Activated T-helper 9 cell treated with anti-CD3 and anti-CD28 coated beads, Interleukin-2, amount 50 U/mL, for 16 hours (primary cell): ENCODE results near the gene MRPL38.

Experiments used
- DNase-seq: peaks from one replicate; pipeline ENCODE4 v3.0.0-alpha.2; 2020; ENCODE audit warnings: low read depth

Gene MRPL38

DNA sequence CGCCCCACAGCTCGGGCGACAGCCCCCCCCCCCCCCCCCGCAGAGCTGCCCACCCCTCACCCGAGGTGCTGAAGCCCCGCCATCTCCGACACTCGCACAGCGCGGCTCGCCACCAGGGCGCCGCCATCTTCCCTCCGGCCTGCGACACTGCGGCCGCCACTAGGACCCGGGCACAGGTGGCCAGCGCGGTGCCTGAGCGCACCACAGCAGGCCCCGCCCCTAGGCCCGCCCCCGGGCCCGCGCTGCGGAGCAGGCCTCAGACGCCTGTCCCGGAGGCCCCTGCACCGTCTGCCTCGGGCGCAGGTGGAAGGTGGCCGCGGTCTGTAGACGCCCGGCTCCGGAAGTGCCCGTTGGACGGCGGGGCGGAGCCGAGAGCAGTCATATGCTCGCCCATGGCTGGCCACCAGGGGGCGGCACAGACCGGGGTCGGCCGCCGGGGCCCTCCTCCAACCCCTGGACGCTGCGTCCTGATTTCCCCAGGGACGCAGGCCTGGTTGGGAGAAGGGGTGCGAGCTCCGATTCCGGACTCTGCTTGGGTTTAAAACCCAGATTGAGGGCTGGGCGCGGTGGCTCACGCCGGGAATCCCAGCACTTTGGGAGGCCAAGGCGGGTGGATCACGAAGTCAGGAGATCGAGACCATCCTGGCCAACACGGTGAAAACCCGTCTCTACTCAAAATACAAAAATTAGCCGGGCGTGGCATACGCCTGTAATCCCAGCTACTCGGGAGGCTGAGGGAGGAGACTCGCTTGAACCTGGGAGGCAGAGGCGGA lies at the start of gene MRPL38:
MRPL38 (minus strand) TSS at position 136 of the 773 bp plus-strand sequence; CDS start at position 127, 9 bp downstream.
- DNase-seq: peak; percentile 93

DNA sequence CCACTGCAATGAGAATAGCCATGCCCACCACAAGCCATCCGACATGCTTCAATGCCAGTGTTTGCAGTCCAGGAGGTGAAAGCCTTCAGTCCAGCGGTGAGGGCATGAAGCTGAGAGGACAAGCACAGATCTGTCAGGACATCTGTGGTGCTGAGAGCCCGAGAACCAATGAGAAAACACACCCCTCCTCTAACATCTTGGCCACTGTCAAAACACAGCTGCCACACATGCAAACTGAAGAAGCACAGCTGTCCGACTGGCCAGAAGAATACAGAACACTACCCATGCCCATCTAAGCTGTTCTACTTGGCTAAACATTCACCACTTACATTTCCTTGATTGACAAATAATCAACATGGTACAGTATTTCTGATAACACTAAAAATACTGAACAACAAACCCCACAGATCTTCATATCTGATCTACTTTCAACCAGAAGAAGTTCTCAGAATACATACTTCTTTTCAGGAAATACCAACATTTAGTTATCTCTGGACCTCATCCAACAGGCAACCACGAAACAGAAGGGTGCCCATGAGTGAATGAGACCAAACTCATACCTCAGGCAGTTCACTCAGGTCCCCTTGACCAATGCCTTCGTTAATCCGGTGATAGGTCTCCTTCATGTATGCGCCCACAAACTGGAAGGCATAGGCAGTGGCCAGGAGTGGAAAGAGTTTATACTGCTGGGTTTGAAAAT lies 46.3 kb upstream of the MRPL38 start:
- DNase-seq: no peak

DNA sequence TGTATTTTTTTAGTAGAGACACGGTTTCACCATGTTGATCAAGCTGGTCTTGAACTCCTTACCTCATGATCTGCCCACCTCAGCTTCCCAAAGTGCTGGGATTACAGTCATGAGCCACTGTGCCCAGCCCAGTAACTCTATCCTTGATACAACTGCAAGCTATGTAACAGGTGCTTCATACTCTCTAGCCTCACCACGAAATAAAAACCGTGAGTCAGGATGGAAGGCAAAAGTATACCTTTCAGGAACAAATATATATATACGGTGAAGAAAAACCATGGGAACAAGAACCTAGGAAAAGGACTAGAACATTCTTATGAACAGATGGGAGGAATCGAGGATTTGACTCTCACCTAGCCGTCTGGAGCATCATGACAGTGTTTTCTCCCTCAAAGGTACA lies 45.7 kb upstream of the MRPL38 start:
- DNase-seq: no peak

DNA sequence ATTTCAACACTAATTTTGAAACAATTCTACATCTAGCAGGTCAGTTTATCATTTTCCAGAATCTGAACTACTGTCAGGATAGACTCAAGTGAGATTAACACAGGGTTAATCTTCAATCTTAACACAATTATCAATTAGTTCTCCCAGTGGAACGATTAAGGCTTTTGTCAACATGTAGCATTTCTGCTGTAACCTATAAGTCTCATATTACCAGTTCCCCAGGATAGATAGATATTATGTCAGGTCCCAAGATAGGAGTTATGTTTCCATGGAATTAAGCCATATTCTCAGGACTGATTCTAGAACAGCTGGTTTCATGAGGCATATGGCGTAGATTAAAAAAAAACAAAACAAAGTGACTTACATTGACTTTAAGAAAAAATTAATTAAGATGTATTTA lies 40.5 kb upstream of the MRPL38 start:
- DNase-seq: no peak

DNA sequence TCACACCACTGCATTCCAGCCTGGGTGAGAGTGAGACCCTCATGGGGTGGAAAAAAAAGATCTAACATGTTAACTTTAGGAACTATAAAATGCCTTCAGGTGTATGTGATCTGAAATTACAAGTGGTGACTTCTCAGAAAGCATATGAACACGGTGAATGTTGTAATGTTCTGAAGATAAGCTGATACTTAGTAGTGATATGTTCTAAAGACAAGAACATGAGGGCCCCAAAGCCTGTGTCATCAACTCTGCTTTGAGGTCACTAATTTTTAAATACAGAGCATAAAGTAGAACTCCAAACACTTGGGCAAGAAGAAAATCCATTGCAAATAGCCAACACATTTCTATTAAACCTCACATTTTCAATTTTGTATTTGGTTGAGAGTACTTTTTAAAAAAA lies 38.8 kb upstream of the MRPL38 start:
- no peak for DNase-seq

DNA sequence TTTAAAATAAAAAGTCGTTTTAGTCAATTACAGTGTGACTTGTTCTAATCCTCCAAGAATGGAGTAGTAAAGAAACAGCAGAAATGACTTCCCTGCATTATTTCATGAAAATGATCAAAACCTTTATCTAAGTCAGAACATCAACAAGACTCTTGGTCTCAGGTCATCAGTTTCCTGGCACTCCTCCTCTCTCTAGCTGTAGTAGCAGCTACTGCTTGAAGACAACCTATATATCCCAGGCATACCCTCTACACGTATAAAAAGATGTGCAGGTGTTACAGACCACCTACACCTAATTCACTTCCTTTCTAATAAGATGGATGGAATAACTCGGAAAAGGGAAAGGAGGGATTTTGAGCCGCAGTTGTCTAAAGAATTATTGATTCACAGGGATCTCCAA lies 37.8 kb upstream of the MRPL38 start:
- no peak for DNase-seq

DNA sequence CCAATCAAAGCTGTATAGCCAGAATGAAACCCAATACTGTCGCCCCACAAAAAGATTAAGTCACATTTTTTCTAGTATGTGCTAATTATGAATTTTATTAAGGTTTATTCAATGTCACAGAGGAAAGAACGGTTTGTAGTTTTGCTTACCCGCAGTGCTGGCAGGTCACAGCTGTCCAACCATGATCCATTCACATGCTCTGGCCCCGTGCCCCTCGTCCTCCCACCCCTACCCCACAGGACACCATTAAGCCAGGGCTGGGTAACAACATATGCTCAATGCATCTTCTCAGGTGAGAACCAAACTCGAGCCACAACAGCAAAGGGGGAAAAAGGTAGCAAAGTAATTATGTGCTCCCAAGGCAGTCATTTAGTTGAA lies 36.7 kb upstream of the MRPL38 start:
- no peak for DNase-seq

DNA sequence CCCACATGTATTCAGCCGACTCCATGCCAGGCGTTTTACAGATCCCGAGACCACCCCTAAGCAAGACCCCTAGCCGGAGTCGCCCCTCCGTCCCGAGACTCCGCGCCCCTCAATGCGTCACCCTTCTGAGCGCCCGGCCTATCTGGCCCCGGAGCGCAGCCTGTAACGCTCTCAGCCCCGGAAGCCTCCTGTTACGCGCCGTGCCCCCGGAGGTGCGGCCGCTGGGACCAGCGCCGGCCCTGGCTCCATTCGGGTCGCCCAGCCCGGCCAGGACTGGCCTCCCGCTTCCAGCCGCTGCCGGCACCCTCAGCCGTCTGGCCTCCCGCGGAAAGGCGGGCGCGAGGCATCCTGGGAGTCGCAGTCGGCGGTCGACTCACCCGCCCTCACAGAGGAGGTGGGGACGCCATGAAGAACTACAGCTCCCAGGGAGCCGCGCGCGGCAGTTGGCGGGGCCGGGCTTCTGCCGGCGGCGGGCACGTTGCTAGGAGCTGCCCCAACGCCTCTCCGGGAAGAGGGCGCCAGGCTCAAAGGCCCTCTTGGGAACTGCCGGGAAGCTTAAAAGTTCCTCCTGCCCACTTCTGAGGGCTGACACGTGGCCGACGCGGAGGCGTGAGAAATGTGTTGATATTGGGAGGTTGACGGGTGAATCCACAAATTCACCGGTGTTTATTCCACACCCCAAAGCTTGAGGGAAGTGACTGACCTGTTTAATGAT lies 36.2 kb upstream of the MRPL38 start, which contains the start of gene FBF1:
FBF1 (minus strand) TSS at position 316 of the 715 bp plus-strand sequence. CDS start 2,893 bp downstream, outside the sequence.
- DNase-seq: peak; percentile 83

DNA sequence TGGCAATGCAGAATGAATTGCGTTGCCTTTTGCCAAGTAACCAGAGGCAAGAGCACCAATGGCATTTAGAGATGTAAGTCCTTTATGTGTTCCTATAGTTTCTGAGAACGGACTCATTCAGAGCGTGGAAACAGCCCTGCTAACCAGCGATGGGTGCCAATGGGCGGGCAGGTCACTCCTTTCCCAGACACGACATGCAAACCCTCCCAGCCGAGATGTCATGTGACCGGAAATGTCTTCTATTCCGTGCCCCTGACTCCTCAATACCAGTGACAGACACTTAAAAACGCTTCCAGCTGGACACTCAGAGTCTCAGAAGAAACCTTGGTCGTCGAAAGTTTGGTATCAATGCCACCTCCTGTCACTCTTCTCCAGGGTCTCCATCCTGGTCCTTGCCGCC lies 33.0 kb upstream of the MRPL38 start:
- DNase-seq: no peak

DNA sequence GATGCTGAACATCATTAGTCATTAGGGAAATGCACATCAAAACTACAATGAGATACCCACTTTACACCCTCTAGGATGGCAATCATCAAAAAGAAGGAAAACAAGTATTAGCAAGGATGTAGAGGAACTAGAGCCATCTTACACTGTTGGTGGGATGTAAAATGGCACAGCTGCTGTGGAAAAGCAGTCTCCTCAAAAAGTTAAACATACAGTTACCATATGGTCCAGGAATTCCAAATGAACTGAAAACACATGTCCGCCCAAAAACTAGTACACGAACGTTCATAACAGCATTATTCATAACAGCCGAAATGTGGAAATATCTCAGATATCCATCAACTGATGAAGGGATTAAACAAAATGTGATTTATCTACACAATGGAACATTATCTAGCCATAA lies 29.1 kb upstream of the MRPL38 start:
- DNase-seq: no peak

DNA sequence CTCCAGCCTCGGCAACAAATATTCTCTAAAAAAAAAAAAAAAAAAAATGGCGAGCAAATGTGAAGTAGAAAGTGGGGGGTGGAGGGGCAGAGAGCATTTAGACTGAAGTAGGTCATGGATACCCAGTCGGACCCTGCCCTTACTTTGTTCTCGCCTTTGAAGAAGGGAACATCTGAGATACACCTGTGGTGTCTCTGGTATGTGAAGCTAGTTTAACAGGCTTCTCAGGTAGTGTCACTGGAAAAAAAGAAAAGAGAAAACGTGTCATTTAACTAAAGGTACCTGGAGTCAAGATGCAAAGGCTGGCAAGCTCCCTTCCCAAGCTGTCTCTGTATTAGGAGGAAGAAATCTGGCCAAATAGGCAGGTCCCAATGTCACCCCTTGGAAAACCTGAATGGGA lies 28.2 kb upstream of the MRPL38 start:
- no peak for DNase-seq

DNA sequence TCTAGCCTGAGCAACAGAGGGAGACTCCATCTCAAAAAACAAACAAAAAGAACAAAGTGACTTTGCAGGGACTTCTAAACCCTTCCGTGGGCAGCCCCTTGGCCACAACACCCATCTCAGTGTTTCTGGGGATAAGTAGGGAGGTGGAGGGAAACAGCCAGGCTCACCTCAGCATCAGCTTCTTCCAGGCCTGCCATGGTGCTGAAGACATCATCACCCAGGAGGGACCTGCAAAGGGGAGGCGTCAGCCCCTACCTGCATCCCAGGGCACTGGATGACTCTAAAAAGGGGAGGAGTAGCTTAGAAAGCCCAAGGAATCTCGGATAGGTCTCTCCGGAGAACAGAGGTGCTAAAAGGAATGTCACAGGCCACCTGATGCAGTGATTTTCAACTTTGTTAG lies 26.4 kb upstream of the MRPL38 start:
- no peak for DNase-seq

DNA sequence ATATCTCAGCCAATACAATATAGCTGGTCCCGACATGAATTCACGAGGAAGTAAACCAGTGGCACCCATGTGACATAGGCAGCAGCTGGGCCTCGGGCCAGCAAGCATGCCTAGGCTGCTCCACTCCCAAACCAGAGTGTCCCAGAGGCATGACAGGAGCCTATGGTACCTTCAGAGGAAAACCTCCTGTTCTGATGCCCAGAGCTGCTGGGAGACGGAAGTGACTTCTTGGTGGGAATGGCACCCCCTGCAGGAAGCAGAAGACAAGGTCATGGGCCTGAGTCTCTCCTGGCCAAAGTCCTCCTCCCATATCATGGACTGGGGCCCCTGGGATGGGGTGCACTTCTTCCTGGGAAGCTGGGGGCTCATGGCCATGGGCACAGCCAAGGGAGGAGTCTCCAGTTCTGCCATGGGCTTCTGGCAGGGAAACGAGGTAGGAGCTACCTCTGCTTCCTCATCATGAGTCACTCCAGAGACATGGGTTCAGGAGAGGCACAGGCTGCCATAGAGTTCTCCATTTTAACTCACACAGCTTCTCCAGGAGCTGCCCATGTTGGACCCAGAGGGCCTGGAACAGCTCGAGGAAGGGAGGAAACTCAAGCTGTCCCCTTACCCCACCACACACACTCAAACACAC lies 22.7 kb upstream of the MRPL38 start:
- DNase-seq: no peak

DNA sequence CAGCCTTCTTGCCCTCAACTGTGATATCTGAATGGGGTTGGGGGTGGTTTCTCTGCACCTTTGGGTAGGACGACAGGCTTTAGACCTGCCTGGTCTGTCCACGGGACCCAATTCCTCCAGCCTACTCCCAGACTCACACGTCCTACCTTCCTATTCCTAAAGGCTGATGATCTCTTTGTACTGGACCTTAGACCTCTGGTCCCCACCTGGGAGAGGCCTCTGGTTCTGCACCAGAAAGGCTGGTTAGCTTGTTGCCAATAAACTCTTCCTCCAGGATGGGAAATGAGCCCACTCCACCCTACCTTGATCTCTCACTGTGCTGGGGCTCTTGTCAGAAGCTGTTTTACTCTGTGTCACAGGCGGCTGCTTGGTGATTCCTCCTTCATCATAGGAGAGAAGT lies 21.8 kb upstream of the MRPL38 start:
- DNase-seq: no peak

DNA sequence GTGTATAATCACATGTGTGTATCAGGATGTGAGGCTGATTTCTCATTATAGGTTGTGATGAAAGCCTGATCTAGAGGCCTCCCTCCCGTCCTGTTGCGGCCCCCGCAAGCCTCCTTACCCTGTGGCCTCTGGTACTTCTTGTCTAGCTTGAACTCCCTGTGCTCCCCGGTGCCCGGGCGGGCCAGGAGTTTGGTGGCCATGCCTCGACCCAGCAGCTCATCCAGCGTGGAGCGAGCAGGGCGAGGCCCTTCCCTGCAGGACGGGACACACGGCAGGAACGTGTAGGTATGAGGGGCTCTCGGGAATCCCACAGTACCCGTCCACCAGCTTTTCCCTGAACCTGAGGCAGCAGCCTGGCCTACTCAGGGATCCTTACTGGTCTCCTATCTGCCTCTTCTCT lies 21.2 kb upstream of the MRPL38 start:
- no peak for DNase-seq

DNA sequence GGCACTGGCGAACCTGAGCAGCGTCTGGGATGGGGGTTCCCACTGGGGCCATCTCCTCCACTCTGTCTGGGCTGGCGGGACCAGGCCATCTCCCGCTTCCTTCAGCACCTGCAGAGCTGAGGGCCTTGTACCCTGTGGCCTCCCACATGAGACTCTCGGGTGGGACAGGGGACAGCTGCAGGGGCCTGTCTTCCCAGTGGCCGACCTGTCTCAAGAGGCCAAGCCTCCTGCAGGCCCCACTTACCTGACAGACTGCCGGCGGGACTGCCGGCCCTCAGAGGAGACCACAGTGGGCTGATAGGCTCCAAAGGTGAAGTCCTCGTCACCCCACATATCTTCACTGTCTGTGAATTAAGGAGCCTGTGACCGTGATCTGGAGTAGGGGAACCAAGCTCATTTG lies 20.4 kb upstream of the MRPL38 start:
- DNase-seq: no peak

DNA sequence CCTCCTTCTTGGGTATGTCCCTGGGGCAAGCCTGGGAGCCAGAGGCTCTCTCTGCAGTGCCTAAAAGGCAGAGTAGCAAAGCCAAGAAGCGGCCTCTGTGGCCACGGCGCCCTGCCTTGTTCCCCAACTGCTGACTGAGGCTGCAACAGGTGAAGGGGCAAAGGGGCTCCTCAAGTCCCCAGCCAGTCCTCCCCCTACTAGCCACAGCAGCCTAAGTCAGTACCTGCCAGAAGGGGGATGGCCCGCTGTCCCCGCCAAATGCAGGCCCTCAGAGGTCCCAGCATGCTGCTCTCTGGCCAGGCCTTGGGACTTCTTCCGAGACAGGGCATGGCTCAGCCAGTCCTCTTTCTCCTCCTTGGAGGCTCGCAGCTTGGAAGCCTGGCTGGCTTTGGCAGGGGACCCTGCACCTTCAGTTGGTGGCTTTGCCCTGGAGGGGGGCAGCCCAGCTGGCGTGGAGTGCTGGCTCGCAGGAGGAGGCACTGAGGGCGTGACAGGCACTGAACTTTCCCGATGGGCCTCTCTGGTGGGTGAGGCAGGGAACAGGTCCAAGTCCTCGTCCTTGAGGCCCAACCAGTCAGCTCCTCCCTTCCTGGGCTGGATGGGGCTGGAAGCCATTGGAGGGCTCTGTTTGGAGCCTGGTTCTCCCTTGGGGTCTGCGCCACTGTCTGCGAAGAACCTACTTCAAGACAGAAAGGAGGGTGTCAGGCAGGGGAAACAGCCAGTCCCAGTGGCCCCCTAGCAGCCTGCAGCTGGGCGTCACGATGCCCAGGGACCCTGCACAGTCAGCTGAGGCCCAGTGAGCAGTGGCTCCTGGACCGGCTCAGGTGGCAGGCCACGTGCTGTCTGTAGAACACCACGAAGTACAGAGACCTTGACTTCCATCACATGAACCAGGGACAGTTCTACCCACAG lies 18.5 kb upstream of the MRPL38 start:
- DNase-seq: no peak

DNA sequence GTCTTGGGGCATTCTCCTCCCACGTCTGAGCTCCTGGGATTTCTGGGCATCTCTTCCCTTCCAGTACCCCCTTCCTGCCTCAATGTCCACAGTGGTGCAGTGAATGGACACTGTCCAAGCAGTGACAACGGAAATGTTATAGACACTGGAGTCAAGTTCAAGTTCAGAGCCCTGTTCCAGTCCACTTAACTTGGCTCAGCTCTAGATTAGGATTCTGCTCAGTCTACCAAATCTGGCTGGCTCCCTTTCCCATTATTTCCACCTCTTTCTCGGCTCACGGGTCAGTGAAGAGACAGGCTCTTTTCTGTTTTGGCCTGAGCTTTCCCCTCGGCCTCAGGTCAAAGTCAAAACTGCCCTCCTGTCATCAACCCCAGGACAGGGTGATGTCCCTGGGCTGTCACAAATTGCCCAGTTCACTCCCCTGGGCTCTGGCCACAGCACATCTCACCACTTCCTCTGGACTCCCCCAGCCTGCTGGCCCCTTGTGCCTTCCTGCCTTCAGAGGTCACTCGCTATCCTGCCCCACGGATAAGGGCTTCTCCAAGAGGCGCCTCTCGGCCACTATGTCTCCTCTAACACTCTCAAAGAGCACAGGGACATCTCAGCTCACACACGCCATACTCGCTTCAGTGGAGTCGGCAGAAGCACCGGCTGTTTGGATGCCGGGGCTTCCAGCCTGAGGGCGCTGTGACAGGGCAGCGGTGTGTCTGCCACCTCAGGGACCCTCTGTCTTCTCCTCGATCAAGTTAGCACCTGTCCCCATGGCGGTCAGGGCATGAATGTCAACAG lies 17.7 kb upstream of the MRPL38 start:
- DNase-seq: no peak

DNA sequence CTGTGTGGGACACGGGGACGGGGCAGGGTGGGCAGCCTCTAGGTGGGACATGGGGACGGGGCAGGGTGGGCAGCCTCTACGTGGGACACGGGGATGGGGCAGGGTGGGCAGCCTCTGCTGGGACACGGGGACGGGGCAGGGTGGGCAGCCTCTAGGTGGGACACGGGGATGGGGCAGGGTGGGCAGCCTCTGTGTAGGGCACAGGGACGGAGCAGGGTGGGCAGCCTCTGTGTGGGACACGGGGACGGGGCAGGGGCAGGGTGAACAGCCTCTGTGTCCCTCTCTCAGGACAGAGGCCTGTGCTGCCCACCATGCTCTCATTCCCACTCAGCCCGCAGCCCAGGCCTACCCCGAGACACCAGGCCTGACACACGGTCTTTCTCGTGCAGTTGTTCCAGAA lies 16.9 kb upstream of the MRPL38 start:
- DNase-seq: no peak

DNA sequence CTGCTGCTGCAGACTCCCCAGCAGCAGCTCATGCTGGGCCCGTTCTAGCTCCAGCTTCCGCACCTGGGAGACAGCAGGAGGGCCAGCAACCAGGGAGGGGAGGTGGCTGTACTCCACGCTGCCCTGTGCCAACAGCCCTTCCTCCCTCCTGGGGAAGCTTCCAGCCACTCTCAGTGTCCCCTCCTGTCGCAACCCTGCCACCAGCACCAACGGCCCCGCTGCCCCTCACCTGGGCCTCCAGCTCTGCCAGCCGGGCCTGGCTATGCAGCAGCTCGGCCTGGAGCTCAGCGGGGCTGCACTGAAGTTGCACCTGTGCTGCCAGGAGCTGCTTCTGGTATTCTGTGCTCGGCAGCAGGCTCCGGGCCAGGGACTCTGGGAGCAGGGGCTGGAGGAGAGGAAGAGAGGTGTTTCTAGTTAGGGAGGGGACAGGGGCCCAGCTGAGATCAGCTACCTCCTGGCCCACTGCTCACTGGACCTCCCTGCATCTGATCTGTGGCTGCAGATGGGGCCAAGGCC lies 15.4 kb upstream of the MRPL38 start:
- no peak for DNase-seq
